Loucy (cell line): ENCODE measurements around the gene FZR1.

ENCODE experiments used
- H2AFZ ChIP-seq: fragments of 200-600 bp; sonication (generic); 2 replicates; pipeline ENCODE4 v1.6.0; 2016; ENCODE audit warnings: antibody characterized with exemption, mild to moderate bottlenecking, low read length, moderate library complexity
- H3F3A ChIP-seq: fragments of 200-600 bp; 2 replicates; pipeline ENCODE4 v1.6.0; 2016; ENCODE audit warnings: antibody characterized with exemption, low read depth, mild to moderate bottlenecking
- H3K27me3 ChIP-seq: fragments of 200-600 bp; sonication (generic); 2 replicates; pipeline ENCODE4 v1.6.1; 2014; ENCODE audit warnings: low read length, mild to moderate bottlenecking; ENCODE audit not compliant: insufficient read depth, poor library complexity, severe bottlenecking
- H3K36me3 ChIP-seq: fragments of 200-600 bp; sonication (generic); 2 replicates; pipeline ENCODE4 v1.6.1; 2016; ENCODE audit warnings: low read length; ENCODE audit not compliant: insufficient read depth
- H3K4me1 ChIP-seq: fragments of 200-600 bp; sonication (generic); 2 replicates; pipeline ENCODE4 v1.5.1; 2014; ENCODE audit warnings: low read length, mild to moderate bottlenecking; ENCODE audit not compliant: insufficient read depth, poor library complexity, severe bottlenecking
- H3K4me2 ChIP-seq: fragments of 200-600 bp; sonication (generic); 2 replicates; pipeline ENCODE4 v1.6.0; 2014; ENCODE audit warnings: antibody characterized with exemption, low read length, low read depth, mild to moderate bottlenecking; ENCODE audit not compliant: poor library complexity, severe bottlenecking
- H3K4me3 ChIP-seq: fragments of 200-600 bp; sonication (generic); 2 replicates; pipeline ENCODE4 v1.5.1; 2014; ENCODE audit warnings: low read length, mild to moderate bottlenecking, mixed read lengths; ENCODE audit not compliant: poor library complexity, severe bottlenecking
- H3K79me2 ChIP-seq: fragments of 200-600 bp; sonication (generic); 2 replicates; pipeline ENCODE4 v1.6.1; 2014; ENCODE audit warnings: low read length; ENCODE audit not compliant: insufficient read depth
- H3K9ac ChIP-seq: fragments of 200-600 bp; sonication (generic); 2 replicates; pipeline ENCODE4 v1.6.0; 2014; ENCODE audit warnings: mild to moderate bottlenecking, low read depth, low read length, moderate library complexity; ENCODE audit not compliant: poor library complexity, severe bottlenecking
- H3K9me2 ChIP-seq: fragments of 200-600 bp; sonication (generic); replicated peaks from 2 replicates; pipeline ENCODE4 v1.6.1; 2016; ENCODE audit warnings: low read depth, low read length, mixed read lengths
- H3K9me3 ChIP-seq: fragments of 200-600 bp; sonication (generic); 2 replicates; pipeline ENCODE4 v1.6.1; 2014; ENCODE audit warnings: mild to moderate bottlenecking, antibody characterized with exemption, low read length, low read depth; ENCODE audit not compliant: insufficient read depth
- H4K20me1 ChIP-seq: fragments of 200-600 bp; sonication (generic); 2 replicates; pipeline ENCODE4 v1.6.0; 2014; ENCODE audit warnings: antibody characterized with exemption, low read length, mild to moderate bottlenecking; ENCODE audit not compliant: insufficient read depth, poor library complexity, severe bottlenecking
- CTCF ChIP-seq: fragments of 200-600 bp; sonication (generic); conservative IDR thresholded peaks from 2 replicates; pipeline ENCODE4 v1.5.1; 2014; ENCODE audit warnings: mild to moderate bottlenecking, antibody characterized with exemption, low read length
- EZH2phosphoT487 ChIP-seq: fragments of 200-600 bp; IDR thresholded peaks from 2 replicates; pipeline ENCODE4 v1.6.1; 2018; ENCODE audit warnings: antibody characterized with exemption, mild to moderate bottlenecking, moderate library complexity, borderline replicate concordance

The FZR1 gene

GRCh38 chr19:3501780-3502179 lies 4.3 kb upstream of the FZR1 start:
- Histone ChIP-seq H3K9ac (no peak overlapping the region), H3K9me2 (no peaks in the 10 kb centered on the region), H3K36me3 (no peaks in the 10 kb centered on the region), H3K27me3 (no peaks in the 10 kb centered on the region), H3K4me2 (no peak overlapping the region), H3K79me2 (peaks cover 28% of the 10 kb centered on the region), H3K4me1 (peaks cover 22% of the 10 kb centered on the region), H3K9me3 (no peaks in the 10 kb centered on the region), H3K4me3 (no peak overlapping the region), H3F3A (no peaks in the 10 kb centered on the region), H2AFZ (no peak overlapping the region), H4K20me1 (peaks cover 4% of the 10 kb centered on the region)
- no peak for TF ChIP-seq EZH2phosphoT487
- TF ChIP-seq CTCF: no peak

GRCh38 chr19:3503036-3503572 lies 3.0 kb upstream of the FZR1 start:
- peaks cover 31% of the 10 kb centered on the region for H3K4me1 ChIP-seq
- no peak overlapping the region for H3K9ac ChIP-seq
- peaks cover 38% of the 10 kb centered on the region for H3K79me2 ChIP-seq
- no peaks in the 10 kb centered on the region for H3K9me2 ChIP-seq
- H3K4me2 ChIP-seq: no peak overlapping the region
- TF ChIP-seq CTCF: no peak
- no peaks in the 10 kb centered on the region for H3K9me3 ChIP-seq
- H3F3A ChIP-seq: no peaks in the 10 kb centered on the region
- H3K4me3 ChIP-seq: no peak overlapping the region
- no peak overlapping the region for H2AFZ ChIP-seq
- H3K36me3 ChIP-seq: no peaks in the 10 kb centered on the region
- no peaks in the 10 kb centered on the region for H3K27me3 ChIP-seq
- H4K20me1 ChIP-seq: peaks cover 16% of the 10 kb centered on the region

GRCh38 chr19:3504735-3505134 lies 1.4 kb upstream of the FZR1 start:
- H2AFZ ChIP-seq: no peak overlapping the region
- peak overlapping the region; percentile 84 for H3K4me2 ChIP-seq
- no peaks in the 10 kb centered on the region for H3K9me2 ChIP-seq
- peaks cover 43% of the 10 kb centered on the region for H3K79me2 ChIP-seq
- H3K9me3 ChIP-seq: no peaks in the 10 kb centered on the region
- no peaks in the 10 kb centered on the region for H3F3A ChIP-seq
- H3K36me3 ChIP-seq: no peaks in the 10 kb centered on the region
- no peak for TF ChIP-seq CTCF
- TF ChIP-seq EZH2phosphoT487: no peak
- peaks cover 39% of the 10 kb centered on the region for H3K4me1 ChIP-seq
- H3K9ac ChIP-seq: peak overlapping the region; percentile 87
- H3K4me3 ChIP-seq: no peak overlapping the region
- peaks cover 31% of the 10 kb centered on the region for H4K20me1 ChIP-seq
- H3K27me3 ChIP-seq: no peaks in the 10 kb centered on the region
